Activated CD8-positive, alpha-beta memory T cell treated with anti-CD3 and anti-CD28 coated beads for 1 hour (primary cell): ENCODE measurements around the gene AUTS2.

Source experiments
- DNase-seq, 2 donors: peaks; one replicate each; pipeline ENCODE4 v3.0.0-alpha.2; 2020; ENCODE audit warnings: low read depth in 1 of 2; ENCODE audit errors: extremely low read depth in 1 of 2

AUTS2 gene

DNA sequence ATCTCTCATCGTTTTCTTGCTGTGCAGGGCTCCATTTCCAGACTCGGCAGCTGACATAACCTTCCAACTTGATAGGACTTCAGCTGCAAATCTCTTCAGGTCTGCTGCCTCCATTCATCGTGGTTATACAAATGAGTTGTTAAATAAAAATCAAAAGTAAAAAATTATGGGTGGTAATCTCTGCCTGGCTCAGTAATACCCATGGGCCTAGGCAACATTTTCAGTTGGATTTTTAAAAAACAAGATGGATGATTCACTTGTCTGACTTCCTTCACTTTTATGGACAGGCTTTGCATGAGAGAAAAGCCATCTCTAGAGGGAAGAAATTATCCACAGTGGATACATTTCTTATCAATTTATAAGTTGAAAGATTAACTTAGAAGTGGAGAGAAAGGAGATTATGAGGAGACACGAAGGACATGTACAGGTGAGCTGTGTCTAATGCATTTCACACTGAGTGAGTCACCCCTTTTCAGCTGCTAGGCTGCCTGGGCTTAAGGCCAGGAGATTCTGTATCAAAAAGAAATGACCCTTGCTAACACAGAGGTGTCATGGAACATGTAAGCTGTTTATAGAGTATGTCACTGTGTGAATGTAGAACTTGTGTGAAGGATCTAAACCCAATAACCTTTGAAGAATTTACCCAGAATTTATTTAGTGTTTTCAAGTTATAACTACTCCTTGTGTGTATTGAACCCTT, 495.1 kb downstream of the AUTS2 start:
- no peak for DNase-seq

DNA sequence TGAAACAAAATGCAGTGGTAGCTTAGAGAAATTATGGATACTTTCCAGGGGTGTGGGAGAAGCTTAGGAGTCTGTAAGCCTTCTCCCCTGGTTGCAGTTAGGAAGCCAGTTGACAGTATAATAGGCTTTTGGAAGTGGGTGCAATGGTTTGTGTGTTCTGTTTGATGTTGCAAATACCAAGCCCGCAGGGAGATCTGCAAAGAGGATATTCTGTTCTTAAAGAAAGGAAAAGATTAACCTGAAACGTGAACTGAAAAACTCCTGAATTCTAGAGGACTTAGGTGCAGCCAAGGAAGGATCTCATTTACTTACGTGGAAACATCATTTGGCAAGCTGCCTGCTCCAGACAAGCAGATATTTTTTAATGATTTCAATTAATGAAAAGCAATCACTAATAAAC, 496.6 kb downstream of the AUTS2 start:
- no peak for DNase-seq

DNA sequence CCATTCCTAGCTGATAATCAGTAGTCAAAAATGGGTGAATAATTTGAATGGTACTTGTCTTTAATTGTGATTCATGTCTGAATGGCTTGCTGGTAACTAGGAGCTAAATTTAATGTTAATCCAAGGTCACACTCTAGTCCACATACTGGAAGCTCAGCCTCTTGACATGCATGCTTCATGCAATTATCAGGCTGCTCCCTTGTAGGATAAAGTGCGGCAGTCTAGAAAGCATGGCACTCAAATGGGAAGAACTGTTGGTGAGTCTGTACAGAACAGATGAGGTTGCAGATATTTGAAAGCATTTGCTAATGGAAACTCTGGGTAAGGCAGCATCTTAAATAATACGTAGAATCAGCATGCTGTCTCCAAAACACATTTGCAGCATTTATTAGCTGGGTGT, 499.4 kb downstream of the AUTS2 start:
- no peak for DNase-seq

DNA sequence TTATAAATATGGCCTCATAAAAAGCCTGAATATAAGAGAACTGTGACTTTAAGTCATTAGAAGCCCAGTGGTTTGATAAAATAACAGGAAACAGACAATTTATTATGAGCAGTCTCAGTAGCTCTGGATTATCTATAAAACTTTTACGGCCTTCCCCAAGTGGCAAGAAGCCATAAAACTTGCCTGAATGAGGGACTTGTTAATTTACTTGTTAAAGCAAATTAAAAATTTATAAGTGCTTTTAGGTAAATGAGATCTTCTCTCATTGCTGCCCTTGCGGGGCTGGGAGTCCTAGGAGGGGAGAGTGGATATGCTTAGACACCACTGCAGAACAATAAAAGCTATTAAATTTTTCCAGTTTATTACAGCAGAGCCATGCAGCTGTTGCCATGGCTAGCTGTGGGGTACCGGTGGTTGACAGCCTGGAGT, 499.9 kb downstream of the AUTS2 start:
- DNase-seq: no peak

DNA sequence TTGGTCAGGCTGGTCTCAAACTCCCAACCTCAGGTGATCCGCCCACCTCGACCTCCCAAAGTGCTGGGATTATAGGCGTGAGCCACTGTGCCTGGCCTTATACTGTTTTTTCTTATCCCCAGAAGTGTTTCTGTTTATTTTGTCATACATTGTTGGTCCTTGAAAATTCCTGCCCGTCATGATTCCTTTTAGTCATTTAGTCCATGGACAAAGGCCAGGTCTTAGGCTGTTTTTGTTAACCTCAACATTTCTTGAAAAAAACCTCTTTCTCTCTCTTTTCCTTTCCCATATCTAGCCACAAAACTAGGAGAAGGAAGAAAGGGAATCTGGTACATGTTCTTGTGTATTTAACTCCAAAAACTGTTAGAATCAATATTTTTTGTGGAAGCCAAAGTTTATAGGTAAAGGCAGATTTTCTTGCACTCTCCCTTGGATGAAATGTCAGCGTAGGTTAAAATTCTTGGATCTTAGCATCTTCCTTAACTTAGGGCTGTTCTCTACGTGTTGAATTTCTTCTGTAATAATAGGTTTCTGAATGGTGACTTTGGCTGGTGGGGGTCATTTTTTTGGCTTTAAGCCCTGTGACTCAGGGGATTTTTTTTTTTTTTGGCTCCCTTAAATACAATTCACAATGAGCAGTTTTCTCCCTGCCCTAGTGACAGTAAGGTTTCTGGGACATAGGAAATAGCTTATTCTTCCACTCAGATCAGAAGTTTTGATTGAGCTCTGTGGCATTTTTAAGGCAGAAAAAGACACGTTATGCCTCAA, 500.8 kb downstream of the AUTS2 start:
- DNase-seq: no peak

DNA sequence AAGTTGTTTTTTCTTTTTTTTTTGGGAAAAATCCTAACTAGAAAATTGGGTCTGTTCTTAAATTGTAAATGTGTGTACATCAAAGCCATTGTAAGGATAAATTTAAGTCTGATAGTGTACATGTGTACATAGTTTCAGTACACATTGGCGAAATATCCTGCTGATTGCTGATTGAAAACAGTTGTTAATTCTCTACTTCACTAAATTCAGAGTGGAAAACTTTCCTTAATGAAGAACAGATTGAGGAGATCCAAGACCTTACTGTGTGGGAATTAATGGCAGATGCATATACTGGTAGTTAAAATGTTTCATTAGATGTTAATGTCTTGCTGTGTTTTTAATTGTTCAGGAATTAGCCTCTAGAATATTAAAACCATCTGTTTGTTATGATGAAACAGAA, 506.0 kb downstream of the AUTS2 start:
- DNase-seq: no peak

DNA sequence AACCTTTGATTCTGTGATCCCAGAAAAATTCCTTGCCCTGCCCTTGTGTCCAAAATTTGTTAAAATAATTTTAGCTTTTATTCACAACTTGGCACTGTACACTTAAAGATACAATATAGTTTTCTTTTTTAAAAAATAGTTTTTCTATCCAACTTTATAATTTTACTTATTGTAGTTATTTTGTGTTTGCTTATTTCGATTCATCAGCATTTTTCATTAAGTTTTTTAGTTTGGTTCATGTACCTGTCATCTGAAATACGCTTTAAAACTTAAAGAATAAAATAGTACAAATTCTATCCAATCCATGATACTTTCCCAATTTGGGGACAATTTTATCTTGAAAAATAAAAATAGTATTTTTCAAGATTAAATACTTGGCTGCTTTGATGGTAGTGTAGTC, 514.8 kb downstream of the AUTS2 start:
- DNase-seq: no peak

DNA sequence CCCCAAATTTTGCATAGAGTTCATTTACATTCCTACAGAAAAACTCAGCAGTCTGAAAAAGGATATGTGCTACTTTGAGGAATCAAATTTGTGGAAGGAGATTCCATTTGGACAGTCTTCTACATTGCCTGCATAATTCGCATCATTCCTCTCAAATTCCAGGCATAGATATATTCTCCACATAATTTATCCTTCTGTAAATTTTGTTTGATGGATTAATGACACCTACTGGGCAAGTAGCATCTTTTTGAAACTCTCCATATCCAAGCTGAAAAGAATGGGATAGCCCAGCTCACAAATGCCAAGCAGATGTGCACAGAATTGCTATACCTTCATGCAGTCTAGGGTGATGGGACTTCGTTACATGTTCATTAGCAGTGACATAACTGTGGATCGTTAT, 515.3 kb downstream of the AUTS2 start:
- DNase-seq: no peak

DNA sequence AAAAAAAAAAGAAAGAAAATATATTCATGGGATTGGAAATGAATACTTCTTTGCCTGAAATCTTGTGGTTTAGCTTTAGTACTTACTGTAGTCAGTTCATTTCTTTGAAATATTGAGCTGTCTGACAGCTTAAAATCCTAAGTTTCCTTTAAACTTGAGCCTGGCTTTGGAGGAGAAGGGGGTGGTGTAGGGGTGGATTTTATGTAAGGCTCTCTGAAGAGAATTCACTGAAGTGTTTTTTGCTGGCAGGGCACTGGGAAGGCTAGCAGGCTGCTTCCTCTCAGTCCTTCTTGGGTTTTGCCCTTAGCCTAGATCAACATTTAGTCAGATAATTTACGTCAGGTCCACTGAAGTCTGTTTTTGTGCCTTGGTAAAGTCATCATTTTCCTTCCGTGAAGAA, 516.5 kb downstream of the AUTS2 start:
- DNase-seq: no peak

DNA sequence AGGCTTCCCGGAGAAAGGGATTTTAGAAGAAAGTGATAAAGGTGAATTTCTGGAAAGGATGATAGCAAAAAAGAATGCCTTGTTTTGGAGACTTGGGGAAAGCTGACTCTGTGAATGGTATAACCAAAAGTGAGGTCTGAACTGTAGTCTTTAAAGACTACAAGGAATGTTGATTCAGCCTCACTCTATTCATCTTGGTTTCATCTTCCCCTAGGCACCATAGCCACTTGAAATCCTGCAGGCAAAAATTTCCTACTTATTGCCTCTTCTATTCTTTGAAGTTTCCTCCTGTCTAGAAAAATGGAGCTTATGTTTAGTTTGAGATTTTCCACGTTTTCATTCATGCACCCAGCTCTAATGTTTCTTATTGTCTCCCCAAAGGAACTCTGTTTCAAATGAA, 518.0 kb downstream of the AUTS2 start:
- DNase-seq: no peak

DNA sequence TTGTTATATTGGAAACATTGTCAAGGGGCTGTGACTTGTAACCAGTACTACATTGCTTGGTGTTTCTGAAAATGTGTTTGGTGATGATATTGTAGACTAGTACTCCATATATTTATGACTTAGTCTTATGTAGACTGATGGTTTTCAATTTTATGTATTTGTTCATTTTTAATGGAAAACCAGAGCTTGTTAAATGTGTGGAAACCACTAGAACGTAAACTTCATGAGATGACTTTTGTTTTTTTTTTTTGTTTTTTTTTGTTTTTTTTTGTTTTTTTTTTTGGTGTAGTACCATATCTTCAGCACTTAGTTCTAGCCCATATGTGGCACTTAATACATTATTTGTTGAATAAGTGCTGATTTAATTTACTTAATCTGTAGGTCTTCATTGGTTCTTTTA, 518.6 kb downstream of the AUTS2 start:
- DNase-seq: no peak

DNA sequence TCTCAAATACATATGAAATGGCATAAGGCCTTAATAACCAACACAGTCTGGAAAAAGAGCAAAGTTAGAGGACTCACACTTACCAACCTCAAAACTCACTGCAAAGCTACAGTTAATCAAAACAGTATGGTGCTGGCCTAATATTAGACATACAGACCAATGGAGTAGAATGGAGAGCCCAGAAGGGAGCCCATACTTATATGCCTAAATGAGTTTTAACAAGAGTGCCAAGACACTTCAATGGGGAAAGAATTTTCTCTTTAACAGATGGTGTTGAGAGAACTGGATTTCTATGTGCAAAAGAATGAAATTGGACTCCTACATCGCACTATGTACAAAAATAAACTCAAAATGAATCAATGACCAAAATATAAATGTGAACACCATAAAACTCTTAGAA, 522.6 kb downstream of the AUTS2 start:
- no peak for DNase-seq

DNA sequence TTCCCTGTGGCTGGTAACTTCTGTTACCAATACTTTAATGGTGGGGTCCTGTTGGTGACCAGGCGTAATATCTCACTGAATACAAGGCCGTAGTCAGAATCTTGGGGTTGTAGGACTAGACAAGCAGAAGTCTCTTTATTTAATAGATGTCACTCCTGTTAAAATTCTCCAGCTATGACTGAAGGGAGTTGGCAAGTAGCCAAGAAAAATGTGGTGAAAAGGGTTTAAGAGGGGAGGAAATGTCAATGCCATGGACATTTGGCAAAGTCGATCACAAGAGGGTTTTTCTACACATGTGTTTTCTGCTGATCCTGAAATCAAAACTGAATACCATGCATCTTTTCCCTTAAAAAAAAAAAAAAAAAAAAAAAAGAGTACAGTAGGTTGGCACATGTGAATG, 533.5 kb downstream of the AUTS2 start:
- DNase-seq: no peak

DNA sequence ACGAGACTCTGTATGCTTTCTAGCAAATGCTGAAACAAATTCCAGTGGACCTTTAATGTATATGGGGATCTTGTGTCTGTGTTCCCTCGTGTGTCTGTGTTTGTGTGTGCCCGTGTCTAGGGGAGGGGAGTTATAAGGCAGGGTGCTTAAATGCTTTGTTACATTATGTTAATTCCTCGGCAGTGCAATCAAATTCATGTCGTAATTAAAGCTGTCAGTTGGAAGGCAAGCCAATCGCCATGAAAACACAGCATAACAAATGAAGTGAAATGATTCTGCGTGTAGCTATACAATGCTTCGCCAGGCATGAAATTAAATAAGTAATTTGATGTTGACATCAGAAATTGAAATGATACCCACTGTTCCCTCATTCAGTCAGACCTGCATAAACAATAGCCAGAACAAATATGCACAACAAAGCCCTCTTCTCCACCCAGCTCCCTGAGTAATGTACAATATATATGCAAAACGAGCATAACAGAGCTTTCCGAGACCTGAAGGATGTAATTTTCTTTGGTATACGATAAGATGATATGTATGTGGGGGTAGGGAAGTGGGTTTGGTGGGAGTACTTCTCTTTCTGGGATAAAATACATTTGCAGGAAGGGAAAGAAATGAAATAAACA, 534.1 kb downstream of the AUTS2 start:
- DNase-seq: no peak

DNA sequence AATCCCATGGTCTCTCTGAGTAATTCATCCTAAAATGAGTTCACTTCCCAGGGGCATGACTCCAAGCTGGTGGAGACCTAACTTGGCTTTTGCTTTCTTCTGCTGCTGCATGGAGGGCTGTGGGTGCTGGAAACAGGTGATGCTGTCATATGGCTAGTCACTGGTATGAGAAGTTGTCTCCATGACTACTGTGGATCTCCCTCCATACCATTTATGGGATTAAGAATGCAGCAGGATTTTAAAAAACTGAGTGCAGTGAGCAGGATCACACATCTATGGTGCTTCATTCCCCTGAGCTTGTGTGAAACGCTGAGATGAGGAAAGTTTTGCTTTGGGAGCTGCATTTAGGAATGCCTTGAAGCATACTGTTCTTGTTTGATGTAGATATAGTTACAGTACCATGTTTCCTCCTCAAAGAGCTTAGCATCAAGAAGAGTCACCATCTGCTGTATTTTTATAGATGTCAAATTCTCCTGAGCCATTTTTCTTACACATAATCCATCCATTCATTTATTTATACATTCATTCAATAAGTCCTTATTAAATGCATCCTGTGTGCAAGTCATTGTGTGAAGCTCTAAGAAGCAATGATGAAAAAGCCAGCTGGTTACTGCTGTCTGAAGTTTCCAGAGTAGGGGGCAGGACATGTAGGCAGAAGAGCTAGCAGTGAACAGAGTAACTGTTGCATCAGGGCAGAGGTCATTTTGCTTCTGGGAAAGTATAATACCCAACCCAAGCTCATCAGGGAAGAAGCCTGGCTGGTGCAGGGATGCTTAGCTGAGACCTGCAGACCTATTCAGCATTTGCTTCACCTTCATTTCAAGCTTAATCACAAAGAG, 534.8 kb downstream of the AUTS2 start:
- no peak for DNase-seq

DNA sequence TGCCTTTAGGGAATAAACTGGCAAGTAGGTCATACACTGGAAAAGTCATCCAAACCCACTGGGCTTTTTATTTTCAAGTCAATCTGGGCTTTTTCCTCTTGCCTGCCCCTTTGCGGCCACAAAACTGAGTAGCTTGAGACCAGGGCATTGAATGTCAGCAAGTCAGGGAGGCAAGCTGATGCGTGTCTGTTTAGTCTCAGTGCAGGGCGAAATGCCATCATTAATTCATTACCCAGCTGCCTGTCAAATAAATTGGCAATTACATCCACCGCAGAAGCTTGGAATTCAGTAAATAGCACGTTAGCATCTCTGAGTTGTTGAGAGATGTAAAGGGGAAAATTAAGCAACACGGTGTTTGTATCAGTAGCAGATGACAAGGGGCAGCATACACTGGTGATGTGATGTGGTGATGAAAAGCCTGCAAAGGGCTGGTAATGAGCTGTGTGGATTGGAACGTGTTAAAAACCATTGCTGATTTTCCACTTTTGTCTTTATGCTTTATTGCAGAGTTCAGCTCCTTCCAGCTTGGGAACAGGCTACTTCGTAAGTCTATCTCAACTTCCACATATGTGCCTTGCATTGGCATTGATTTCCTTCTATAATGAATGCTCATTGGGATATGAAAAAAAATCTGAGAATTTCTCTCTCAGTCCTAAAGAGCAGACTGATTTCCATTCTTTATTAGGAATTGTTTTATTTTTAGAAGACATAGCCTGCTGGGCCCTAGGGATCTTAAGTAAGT, 535.9 kb downstream of the AUTS2 start:
- no peak for DNase-seq

DNA sequence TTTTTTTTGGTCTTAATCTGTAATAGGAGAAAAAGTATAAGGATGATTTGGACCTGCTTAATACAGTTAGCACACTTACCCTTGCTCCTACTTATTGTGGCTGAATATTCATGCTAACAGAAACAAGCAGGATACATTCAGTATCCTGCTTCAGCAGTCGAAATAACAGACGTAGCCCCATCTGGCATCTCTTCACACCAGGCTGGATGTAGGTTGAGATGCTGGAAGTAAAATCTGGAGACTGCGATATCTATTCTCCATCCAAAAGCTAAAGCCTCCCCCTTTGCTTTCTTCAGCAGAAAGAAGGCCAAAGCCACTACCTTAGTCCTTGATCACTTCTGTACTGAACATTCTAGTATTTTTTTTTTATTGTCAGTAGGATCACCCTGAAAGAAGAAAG, 537.4 kb downstream of the AUTS2 start:
- no peak for DNase-seq

DNA sequence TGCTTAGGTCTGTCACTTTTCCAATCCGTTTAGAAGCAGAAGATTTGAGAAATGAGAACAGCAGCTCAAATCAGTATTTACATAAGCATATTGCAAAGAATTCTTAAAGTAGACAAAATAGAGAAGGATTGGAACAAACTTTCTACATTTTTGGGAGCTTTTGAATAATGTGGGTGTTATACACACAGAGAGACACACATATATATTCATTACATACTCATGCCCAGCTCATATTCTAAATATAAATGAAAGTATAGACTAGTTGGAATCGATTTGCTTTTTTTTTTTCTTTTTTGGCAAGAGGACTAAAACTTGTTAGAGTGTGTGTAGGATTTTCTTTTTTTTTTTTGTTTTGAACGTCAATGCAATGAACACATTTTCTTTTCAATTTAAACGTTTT, 538.9 kb downstream of the AUTS2 start:
- no peak for DNase-seq

DNA sequence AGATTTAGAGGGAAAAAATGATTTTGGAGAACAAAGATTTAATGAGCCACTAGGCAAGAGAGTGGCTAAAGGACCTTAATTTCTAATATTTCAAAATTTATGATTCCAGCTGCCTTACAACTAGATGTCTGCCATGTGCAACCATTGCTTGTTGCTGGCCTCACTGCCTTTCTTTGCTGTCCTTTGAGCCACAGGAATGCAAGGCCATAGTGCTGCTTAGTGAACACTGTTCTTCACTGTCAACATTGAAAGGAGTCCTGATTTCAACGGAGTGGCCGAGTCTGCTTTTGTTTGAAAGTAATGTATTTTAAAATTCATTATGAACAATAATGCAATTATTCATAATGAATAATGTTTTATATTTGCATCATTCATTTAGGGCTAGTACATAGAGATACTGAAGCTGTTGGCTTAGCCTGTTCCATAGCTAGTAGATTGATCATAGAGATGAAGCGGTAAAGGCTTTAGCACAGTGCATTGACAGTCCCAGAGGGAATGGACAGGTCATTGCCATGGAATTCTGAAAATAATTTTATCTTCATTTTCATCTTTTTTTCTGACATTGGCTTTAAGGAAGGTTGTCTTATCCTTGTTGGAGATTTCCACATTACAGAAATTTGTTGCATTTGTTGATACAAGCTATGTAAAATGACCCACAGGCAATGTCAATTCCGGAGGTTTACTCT, 544.1 kb downstream of the AUTS2 start:
- no peak for DNase-seq
